H9 (cell line): Measurements from ENCODE around the gene SWAP70. TPM values are rescaled to one million over a fixed set of nuclear protein-coding genes. Genes with fewer than 3 reads are reported as not detected.

ENCODE experiments used
- DNase-seq: peaks from one replicate; pipeline ENCODE4 v3.0.0-alpha.2; 2017
- H2AFZ ChIP-seq: one replicate; pipeline ENCODE4 v1.6.1; 2013; ENCODE audit warnings: mild to moderate bottlenecking, low read length, control low read depth, moderate library complexity
- H2AK5ac ChIP-seq: 2 replicates; pipeline ENCODE4 v1.6.1; 2013; ENCODE audit warnings: low read length, control low read depth, mixed read lengths; ENCODE audit not compliant: insufficient read length
- H2BK120ac ChIP-seq: one replicate; pipeline ENCODE4 v1.6.1; 2013; ENCODE audit warnings: low read depth, mild to moderate bottlenecking, low read length, control low read depth, inconsistent platforms; ENCODE audit not compliant: poor library complexity, severe bottlenecking
- H2BK12ac ChIP-seq: 2 replicates; pipeline ENCODE4 v1.6.1; 2013; ENCODE audit warnings: low read length, control low read depth, mixed read lengths, low read depth; ENCODE audit not compliant: insufficient read length
- H2BK15ac ChIP-seq: 2 replicates; pipeline ENCODE4 v1.6.1; 2013; ENCODE audit warnings: low read depth, low read length, control low read depth
- H2BK20ac ChIP-seq: one replicate; pipeline ENCODE4 v1.6.1; 2013; ENCODE audit warnings: low read depth, mild to moderate bottlenecking, low read length, control low read depth, inconsistent platforms; ENCODE audit not compliant: poor library complexity, severe bottlenecking
- H2BK5ac ChIP-seq: 2 replicates; pipeline ENCODE4 v1.6.1; 2013; ENCODE audit warnings: low read length, control low read depth, mixed read lengths; ENCODE audit not compliant: insufficient read length
- H3K14ac ChIP-seq: 2 replicates; pipeline ENCODE4 v1.6.1; 2013; ENCODE audit warnings: low read length, control low read depth; ENCODE audit not compliant: insufficient read depth
- H3K18ac ChIP-seq: 2 replicates; pipeline ENCODE4 v1.6.1; 2013; ENCODE audit warnings: low read depth, mild to moderate bottlenecking, mixed read lengths, low read length, control low read depth; ENCODE audit not compliant: insufficient read length
- H3K23ac ChIP-seq: 2 replicates; pipeline ENCODE4 v1.6.1; 2013; ENCODE audit warnings: low read length, control low read depth, mixed read lengths, low read depth; ENCODE audit not compliant: insufficient read length
- H3K23me2 ChIP-seq: 2 replicates; pipeline ENCODE4 v1.6.1; 2013; ENCODE audit warnings: low read depth, mild to moderate bottlenecking, mixed read lengths, low read length, control low read depth; ENCODE audit not compliant: insufficient read length, poor library complexity, severe bottlenecking
- H3K27ac ChIP-seq: 2 replicates; pipeline ENCODE4 v1.5.1; 2013; ENCODE audit warnings: low read length, control low read depth, mixed read lengths, low read depth; ENCODE audit not compliant: insufficient read length
- H3K27me3 ChIP-seq: 2 replicates; pipeline ENCODE4 v1.6.1; 2013; ENCODE audit warnings: low read length, control low read depth, inconsistent platforms; ENCODE audit not compliant: insufficient read depth
- H3K4ac ChIP-seq: 2 replicates; pipeline ENCODE4 v1.6.1; 2013; ENCODE audit warnings: low read depth, mild to moderate bottlenecking, control low read depth, inconsistent platforms, low read length, moderate library complexity
- H3K4me1 ChIP-seq: 2 replicates; pipeline ENCODE4 v1.6.1; 2013; ENCODE audit warnings: low read length, control low read depth, inconsistent platforms; ENCODE audit not compliant: insufficient read depth
- H3K4me2 ChIP-seq: 2 replicates; pipeline ENCODE4 v1.6.1; 2013; ENCODE audit warnings: low read length, control low read depth, mixed read lengths; ENCODE audit not compliant: insufficient read length, insufficient read depth
- H3K56ac ChIP-seq: 2 replicates; pipeline ENCODE4 v1.6.1; 2013; ENCODE audit warnings: low read depth, mild to moderate bottlenecking, mixed read lengths, low read length, control low read depth; ENCODE audit not compliant: insufficient read length
- H3K79me1 ChIP-seq: 2 replicates; pipeline ENCODE4 v1.6.1; 2013; ENCODE audit warnings: low read depth, mild to moderate bottlenecking, moderate library complexity, low read length, control low read depth, inconsistent platforms; ENCODE audit not compliant: insufficient read depth, poor library complexity, severe bottlenecking
- H3K79me2 ChIP-seq: 2 replicates; pipeline ENCODE4 v1.6.1; 2013; ENCODE audit warnings: low read length, control low read depth, inconsistent platforms; ENCODE audit not compliant: insufficient read depth
- H3K9ac ChIP-seq: 2 replicates; pipeline ENCODE4 v1.6.1; 2013; ENCODE audit warnings: low read length, control low read depth, mixed read lengths; ENCODE audit not compliant: insufficient read length; ENCODE audit errors: extremely low read depth
- H3K9me3 ChIP-seq: one replicate; pipeline ENCODE4 v1.6.1; 2013; ENCODE audit warnings: low read depth, low read length, inconsistent platforms; ENCODE audit not compliant: control insufficient read depth
- H3T11ph ChIP-seq: one replicate; pipeline ENCODE4 v1.6.1; 2013; ENCODE audit warnings: mild to moderate bottlenecking, low read length, control low read depth, inconsistent platforms
- H4K20me1 ChIP-seq: one replicate; pipeline ENCODE4 v1.6.1; 2013; ENCODE audit not compliant: control insufficient read depth, insufficient read length, insufficient read depth
- H4K5ac ChIP-seq: 2 replicates; pipeline ENCODE4 v1.6.1; 2013; ENCODE audit warnings: low read depth, mild to moderate bottlenecking, mixed read lengths, low read length, control low read depth; ENCODE audit not compliant: insufficient read length
- H4K8ac ChIP-seq: replicated peaks from 2 replicates; pipeline ENCODE4 v1.6.1; 2013; ENCODE audit warnings: low read length, control low read depth, mixed read lengths, low read depth; ENCODE audit not compliant: insufficient read length
- H4K91ac ChIP-seq: 2 replicates; pipeline ENCODE4 v1.6.1; 2013; ENCODE audit warnings: low read depth, mild to moderate bottlenecking, moderate library complexity, mixed read lengths, low read length, control low read depth; ENCODE audit not compliant: insufficient read length
- H3K27ac Mint-ChIP-seq, 3 experiments: 2 replicates in 2 of 3; 3 replicates in 1 of 3; pipeline ENCODE4 v1.8.0; 2020 to 2021; ENCODE audit warnings: mixed read lengths in 3 of 3, mild to moderate bottlenecking in 1 of 3, moderate library complexity in 1 of 3
- H3K27me3 Mint-ChIP-seq: 2 replicates; pipeline ENCODE4 v1.8.0; 2021; ENCODE audit warnings: low read depth, mild to moderate bottlenecking, moderate library complexity, mixed read lengths
- H3K36me3 Mint-ChIP-seq, 3 experiments: 2 replicates in 2 of 3; 3 replicates in 1 of 3; pipeline ENCODE4 v1.8.0; 2020 to 2021; ENCODE audit warnings: low read depth in 3 of 3, mixed read lengths in 3 of 3; ENCODE audit not compliant: insufficient read depth in 1 of 3
- H3K4me1 Mint-ChIP-seq, 2 experiments: 2 replicates each; pipeline ENCODE4 v1.8.0; 2020; ENCODE audit warnings: mixed read lengths in 2 of 2
- H3K4me3 Mint-ChIP-seq, 2 experiments: 2 replicates in 1 of 2; 3 replicates in 1 of 2; pipeline ENCODE4 v1.8.0; 2020 to 2021; ENCODE audit warnings: mild to moderate bottlenecking in 2 of 2, mixed read lengths in 2 of 2, moderate library complexity in 1 of 2
- H3K9me3 Mint-ChIP-seq, 2 experiments: 2 replicates in 1 of 2; 3 replicates in 1 of 2; pipeline ENCODE4 v1.8.0; 2020; ENCODE audit warnings: mild to moderate bottlenecking in 2 of 2, mixed read lengths in 2 of 2, moderate library complexity in 1 of 2
- CTCF ChIP-seq: fragments of 200-600 bp; sonication (generic); conservative IDR thresholded peaks from 3 replicates; pipeline ENCODE4 v1.8.0; 2021; ENCODE audit warnings: antibody characterized with exemption, mild to moderate bottlenecking
- WGBS: extraction: QIAGEN DNeasy Blood & Tissue Kit; methylation state at CpG from one replicate; pipeline ENCODE4 v1.1.7; 2013; ENCODE audit warnings: missing lambda C conversion rate, low lambda C conversion rate, mixed read lengths; ENCODE audit not compliant: insufficient read length; ENCODE audit errors: extremely low coverage; 5-methylcytosine and 5-hydroxymethylcytosine counted together
- total RNA-seq: library from RNA; stranded (reverse); gene quantifications from 2 replicates; pipeline ENCODE4 v1.2.1, GENCODE V29; 2021

Gene SWAP70
- total RNA-seq, 1 experiment from 2014 or later = 34.4 TPM

GRCh38 chr11:9680028-9680427 is 16.2 kb downstream of the SWAP70 start:
- H3K36me3 Mint-ChIP-seq = peaks cover 0 to 8% (median 4%) of the 10 kb centered on the region in 3 experiments; a peak in 2 of 7 replicates
- Histone ChIP-seq H2BK5ac (no peak overlapping the region), H3K23me2 (peaks cover 4% of the 10 kb centered on the region), H3K4me2 (no peak overlapping the region), H3K9ac (no peak overlapping the region), H3K79me2 (peaks cover 6% of the 10 kb centered on the region; the same call in 1 of the 2 replicates), H4K20me1 (no peaks in the 10 kb centered on the region), H3K14ac (no peak overlapping the region), H4K91ac (no peak overlapping the region), H4K8ac (no peak overlapping the region), H2BK15ac (no peak overlapping the region), H3K4me1 (peaks cover 3% of the 10 kb centered on the region; the same call in 1 of the 2 replicates), H3T11ph (no peak overlapping the region), H3K27me3 (no peaks in the 10 kb centered on the region), H4K5ac (no peak overlapping the region), H3K27ac (no peak overlapping the region), H3K23ac (no peak overlapping the region), H2AK5ac (no peak overlapping the region), H3K56ac (no peak overlapping the region), H2BK12ac (no peak overlapping the region), H3K79me1 (no peaks in the 10 kb centered on the region), H2BK20ac (no peak overlapping the region), H3K4ac (no peak overlapping the region), H2BK120ac (no peak overlapping the region), H3K18ac (no peak overlapping the region), H2AFZ (no peak overlapping the region), H3K9me3 (no peaks in the 10 kb centered on the region)
- no peak overlapping the region for H3K4me3 Mint-ChIP-seq
- H3K4me1 Mint-ChIP-seq = peaks cover 43 to 51% of the 10 kb centered on the region in 2 experiments
- H3K27me3 Mint-ChIP-seq = no peaks in the 10 kb centered on the region
- no CpG with 5 or more reads among the region's 4 CpGs for WGBS
- DNase-seq = no peak
- H3K27ac Mint-ChIP-seq = no peak overlapping the region
- no peak for TF ChIP-seq CTCF
- no peaks in the 10 kb centered on the region for H3K9me3 Mint-ChIP-seq
